Suprapubic skin (tissue), 4 donors: ENCODE results near the gene MYL12B. TPM values are rescaled to one million over a fixed set of nuclear protein-coding genes. Genes with fewer than 3 reads are reported as not detected.
"Not testable (repeated sequence)": the region's sequence is repeated elsewhere in the genome, so short reads cannot be mapped to it uniquely, and the experiment has no call there.

ENCODE experiments used
- DNase-seq, 2 donors: peaks; one replicate each; pipeline ENCODE4 v3.0.0-alpha.2; 2019; ENCODE audit warnings: low spot score in 2 of 2
- H3K27ac ChIP-seq: fragments of 200-600 bp; sonication (generic); one replicate; pipeline ENCODE4 v1.5.1; 2019
- H3K27me3 ChIP-seq: fragments of 200-600 bp; sonication (generic); one replicate; pipeline ENCODE4 v1.5.1; 2019
- H3K36me3 ChIP-seq: fragments of 200-600 bp; sonication (generic); one replicate; pipeline ENCODE4 v1.5.1; 2019
- H3K4me1 ChIP-seq: fragments of 200-600 bp; sonication (generic); one replicate; pipeline ENCODE4 v1.5.1; 2019
- H3K4me3 ChIP-seq: fragments of 200-600 bp; sonication (generic); one replicate; pipeline ENCODE4 v1.5.1; 2019; ENCODE audit warnings: mild to moderate bottlenecking
- H3K9me3 ChIP-seq: fragments of 200-600 bp; sonication (generic); one replicate; pipeline ENCODE4 v1.5.1; 2019
- EP300 ChIP-seq: sonication (generic); formaldehyde crosslinking; IDR thresholded peaks from one replicate; pipeline ENCODE4 v1.6.1; 2017; ENCODE audit warnings: antibody characterized with exemption
- POLR2A ChIP-seq, 2 donors: fragments of 450-650 bp; IDR thresholded peaks; one replicate each; pipeline ENCODE4 v1.6.1; 2017; ENCODE audit warnings: antibody characterized with exemption in 2 of 2, mild to moderate bottlenecking in 2 of 2, moderate library complexity in 2 of 2
- POLR2AphosphoS5 ChIP-seq, 3 donors: sonication (generic); formaldehyde crosslinking; IDR thresholded peaks; one replicate each; pipeline ENCODE4 v1.6.1; 2017; ENCODE audit warnings: antibody characterized with exemption in 3 of 3
- WGBS: methylation state at CpG from one replicate; pipeline ENCODE4 v1.1.5; 2018; 5-methylcytosine and 5-hydroxymethylcytosine counted together
- total RNA-seq, 4 donors: library from RNA; depleted of rRNA; stranded (reverse); fragments of >200 nt; gene quantifications; one replicate each; pipeline ENCODE4 v1.1.0, GENCODE V29; 2016
- TF ChIP-seq, protein P1 (sequence below), 2 donors: fragments of 200-600 bp in 1 of 2; fragments of 450-650 bp in 1 of 2; sonication (generic) in 1 of 2; IDR thresholded peaks; one replicate each; pipeline ENCODE4 v1.5.1; 2016 to 2019; ENCODE audit warnings: antibody characterized with exemption in 2 of 2, mild to moderate bottlenecking in 1 of 2, moderate library complexity in 1 of 2

MYL12B gene
- total RNA-seq, 4 donors from 2014 or later = 182 to 333 (median 295) TPM

DNA sequence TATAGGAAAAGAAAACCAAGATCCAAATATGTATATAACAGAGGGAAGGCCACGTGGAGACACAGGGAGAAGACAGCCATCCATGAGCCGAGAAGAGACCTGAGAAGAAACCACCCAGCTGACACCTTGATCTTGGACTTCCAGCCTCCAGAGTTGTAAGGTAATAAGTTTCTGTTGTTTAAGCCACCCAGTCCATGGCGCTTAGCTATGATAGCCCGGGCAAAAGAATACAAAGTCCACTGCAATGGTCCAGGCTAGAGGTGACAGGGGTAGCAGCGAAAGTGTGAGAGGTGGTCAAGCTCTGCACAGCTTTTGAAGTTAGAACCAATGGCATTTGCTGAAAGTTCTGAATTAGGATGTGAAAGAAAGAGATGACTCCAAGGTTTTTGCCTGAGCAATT is 44.9 kb upstream of the MYL12B start:
- Histone ChIP-seq H3K9me3 (no peaks in the 10 kb centered on the region), H3K36me3 (no peaks in the 10 kb centered on the region), H3K27me3 (no peaks in the 10 kb centered on the region), H3K4me1 (peaks cover 3% of the 10 kb centered on the region), H3K27ac (no peak overlapping the region), H3K4me3 (no peak overlapping the region)
- WGBS = 87% methylated on average over 5 of the region's 5 CpGs
- TF ChIP-seq, protein P1, sequence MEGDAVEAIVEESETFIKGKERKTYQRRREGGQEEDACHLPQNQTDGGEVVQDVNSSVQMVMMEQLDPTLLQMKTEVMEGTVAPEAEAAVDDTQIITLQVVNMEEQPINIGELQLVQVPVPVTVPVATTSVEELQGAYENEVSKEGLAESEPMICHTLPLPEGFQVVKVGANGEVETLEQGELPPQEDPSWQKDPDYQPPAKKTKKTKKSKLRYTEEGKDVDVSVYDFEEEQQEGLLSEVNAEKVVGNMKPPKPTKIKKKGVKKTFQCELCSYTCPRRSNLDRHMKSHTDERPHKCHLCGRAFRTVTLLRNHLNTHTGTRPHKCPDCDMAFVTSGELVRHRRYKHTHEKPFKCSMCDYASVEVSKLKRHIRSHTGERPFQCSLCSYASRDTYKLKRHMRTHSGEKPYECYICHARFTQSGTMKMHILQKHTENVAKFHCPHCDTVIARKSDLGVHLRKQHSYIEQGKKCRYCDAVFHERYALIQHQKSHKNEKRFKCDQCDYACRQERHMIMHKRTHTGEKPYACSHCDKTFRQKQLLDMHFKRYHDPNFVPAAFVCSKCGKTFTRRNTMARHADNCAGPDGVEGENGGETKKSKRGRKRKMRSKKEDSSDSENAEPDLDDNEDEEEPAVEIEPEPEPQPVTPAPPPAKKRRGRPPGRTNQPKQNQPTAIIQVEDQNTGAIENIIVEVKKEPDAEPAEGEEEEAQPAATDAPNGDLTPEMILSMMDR (IDR thresholded peaks at IDR 0.05) = no peak
- TF ChIP-seq EP300 (no peak), POLR2A (IDR thresholded peaks at IDR 0.05) (no peak), POLR2AphosphoS5 (IDR thresholded peaks at IDR 0.05) (no peak)
- no peak for DNase-seq

DNA sequence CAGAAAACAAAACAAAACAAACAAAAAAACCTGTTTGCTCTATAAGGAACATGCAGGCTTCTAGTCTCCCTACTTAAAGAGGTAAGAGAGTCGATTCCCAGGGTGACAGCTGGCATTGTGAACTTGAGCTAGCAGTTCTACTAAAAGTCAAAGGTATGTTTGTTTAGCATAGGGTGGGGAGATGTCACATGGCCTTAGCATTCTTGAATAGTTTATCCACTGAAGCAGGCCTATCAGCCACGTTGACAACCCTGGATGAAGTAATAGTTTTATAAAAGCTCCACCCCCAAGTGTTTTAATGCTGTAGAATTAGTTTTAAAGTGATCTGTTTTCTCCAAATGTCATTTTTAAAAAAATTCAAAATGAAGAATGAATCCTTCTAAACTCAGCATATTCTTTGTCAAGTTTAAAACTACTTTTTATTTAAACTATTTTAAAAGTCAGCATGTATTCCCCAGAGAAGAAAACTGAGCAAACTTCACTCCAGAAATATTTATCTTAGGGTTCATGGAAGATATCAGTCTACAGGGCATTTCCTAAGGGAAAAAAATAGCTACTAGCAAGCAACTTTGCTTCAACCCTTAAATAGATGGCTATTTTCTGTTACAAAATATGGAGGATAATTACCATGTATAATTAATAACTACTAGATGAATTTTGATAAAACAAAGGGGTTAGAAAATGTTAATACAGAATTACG is 43.8 kb upstream of the MYL12B start:
- Histone ChIP-seq H3K4me1 (peaks cover 1% of the 10 kb centered on the region), H3K36me3 (no peaks in the 10 kb centered on the region), H3K4me3 (no peak overlapping the region), H3K27ac (no peak overlapping the region), H3K27me3 (no peaks in the 10 kb centered on the region), H3K9me3 (no peaks in the 10 kb centered on the region)
- no peak for TF ChIP-seq POLR2A (IDR thresholded peaks at IDR 0.05)
- TF ChIP-seq, protein P1 (IDR thresholded peaks at IDR 0.05) = no peak
- no peak for TF ChIP-seq EP300
- TF ChIP-seq POLR2AphosphoS5 (IDR thresholded peaks at IDR 0.05) = no peak
- no peak for DNase-seq
- WGBS = 39% methylated on average over 3 of the region's 3 CpGs

DNA sequence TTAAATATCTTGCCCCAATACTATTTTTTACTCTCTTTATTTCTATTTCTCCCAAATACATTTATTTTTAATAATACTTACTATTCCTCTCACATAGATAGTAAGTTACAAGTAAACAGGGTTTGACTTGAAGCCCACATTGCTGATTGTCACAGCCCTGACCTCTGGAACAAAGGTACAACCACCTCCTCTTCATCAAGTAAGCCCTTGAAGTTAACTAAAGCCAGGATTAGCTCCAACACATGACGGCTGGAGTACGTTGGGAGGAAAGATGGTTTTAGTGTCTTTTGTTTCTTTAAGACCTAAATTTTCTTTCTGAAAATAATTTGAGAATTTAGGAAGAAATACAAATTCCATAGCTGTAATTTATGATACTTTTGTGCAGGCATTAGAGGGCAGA is 43.1 kb upstream of the MYL12B start:
- DNase-seq = no peak
- no peaks in the 10 kb centered on the region for H3K9me3 ChIP-seq
- 96% methylated on average over 2 of the region's 2 CpGs for WGBS
- H3K27ac ChIP-seq = no peak overlapping the region
- no peak overlapping the region for H3K4me3 ChIP-seq
- H3K36me3 ChIP-seq = no peaks in the 10 kb centered on the region
- TF ChIP-seq POLR2AphosphoS5 (IDR thresholded peaks at IDR 0.05) (no peak), POLR2A (IDR thresholded peaks at IDR 0.05) (no peak), EP300 (no peak)
- TF ChIP-seq, protein P1 (IDR thresholded peaks at IDR 0.05) = no peak
- no peaks in the 10 kb centered on the region for H3K27me3 ChIP-seq
- no peaks in the 10 kb centered on the region for H3K4me1 ChIP-seq

DNA sequence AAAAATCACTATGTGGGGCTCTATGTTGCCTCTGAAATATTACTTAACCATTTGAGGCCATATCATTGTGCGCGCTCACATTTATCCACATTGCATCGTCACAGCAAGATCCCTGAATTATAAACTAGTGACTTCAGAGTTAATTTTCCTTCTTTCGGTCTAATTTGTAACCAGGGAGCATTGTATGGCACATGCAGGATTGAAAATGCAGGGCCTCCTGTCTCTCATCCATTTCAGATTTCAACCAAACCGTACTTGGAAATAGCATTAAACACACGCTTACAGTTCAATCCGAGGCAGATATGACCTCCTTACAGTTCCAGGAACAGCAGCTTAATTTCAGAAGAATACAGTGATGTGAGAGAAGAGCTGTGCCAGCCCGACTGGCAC is 42.7 kb upstream of the MYL12B start:
- Histone ChIP-seq H3K27ac (no peak overlapping the region), H3K27me3 (no peaks in the 10 kb centered on the region), H3K4me1 (no peaks in the 10 kb centered on the region), H3K4me3 (no peak overlapping the region), H3K36me3 (no peaks in the 10 kb centered on the region), H3K9me3 (no peaks in the 10 kb centered on the region)
- WGBS = 83% methylated on average over 8 of the region's 8 CpGs
- TF ChIP-seq POLR2AphosphoS5 (IDR thresholded peaks at IDR 0.05) (no peak), EP300 (no peak), POLR2A (IDR thresholded peaks at IDR 0.05) (no peak)
- TF ChIP-seq, protein P1 (IDR thresholded peaks at IDR 0.05) = no peak
- no peak for DNase-seq

DNA sequence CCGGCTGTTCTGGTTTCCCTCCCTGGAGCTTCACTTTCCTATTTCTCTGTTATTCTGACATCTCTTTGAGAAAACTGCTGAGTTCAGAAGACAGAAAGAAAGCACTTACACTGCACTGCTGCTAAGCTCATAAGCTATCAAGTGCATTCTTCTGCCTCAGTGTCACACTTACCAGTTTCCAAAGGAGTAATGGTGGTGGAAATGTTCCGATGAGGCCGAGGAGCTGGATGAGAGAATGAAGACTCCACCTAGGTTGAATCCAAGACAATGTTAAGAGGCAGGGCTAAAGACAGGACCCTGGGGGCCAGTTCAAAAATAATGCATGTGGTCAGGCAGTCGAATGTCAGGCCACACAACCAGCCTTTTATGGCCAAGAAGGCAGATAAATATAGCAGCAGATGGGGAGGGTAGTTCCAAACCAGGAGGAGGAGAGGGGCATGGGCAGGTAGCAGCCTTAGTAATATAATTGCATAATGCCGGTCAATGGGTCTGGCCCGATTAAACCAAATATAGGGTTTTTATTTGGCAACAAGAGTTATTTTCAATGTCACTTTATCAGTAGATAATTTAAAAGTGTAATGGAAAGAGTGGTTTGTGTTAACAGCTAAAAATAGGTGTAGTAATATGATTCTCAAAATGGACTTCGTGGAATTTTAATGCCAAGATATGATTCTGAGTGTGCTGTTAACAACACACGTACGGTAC is 42.1 kb upstream of the MYL12B start, which contains the start of gene MYOM1:
Gene MYOM1, minus strand, starts transcription at position 338 of the 705 bp plus-strand sequence. CDS start 4,745 bp downstream, outside the sequence.
- Histone ChIP-seq H3K36me3 (no peaks in the 10 kb centered on the region), H3K27ac (no peak within 1 kb of the TSS), H3K27me3 (no peaks in the 10 kb centered on the region), H3K4me3 (no peak within 1 kb of the TSS), H3K4me1 (no peaks in the 10 kb centered on the region), H3K9me3 (no peaks in the 10 kb centered on the region)
- no peak for TF ChIP-seq POLR2AphosphoS5 (IDR thresholded peaks at IDR 0.05)
- no peak for TF ChIP-seq POLR2A (IDR thresholded peaks at IDR 0.05)
- TF ChIP-seq EP300 = no peak
- TF ChIP-seq, protein P1 (IDR thresholded peaks at IDR 0.05) = no peak
- WGBS = 84% methylated on average over 9 of the region's 9 CpGs
- no peak for DNase-seq

DNA sequence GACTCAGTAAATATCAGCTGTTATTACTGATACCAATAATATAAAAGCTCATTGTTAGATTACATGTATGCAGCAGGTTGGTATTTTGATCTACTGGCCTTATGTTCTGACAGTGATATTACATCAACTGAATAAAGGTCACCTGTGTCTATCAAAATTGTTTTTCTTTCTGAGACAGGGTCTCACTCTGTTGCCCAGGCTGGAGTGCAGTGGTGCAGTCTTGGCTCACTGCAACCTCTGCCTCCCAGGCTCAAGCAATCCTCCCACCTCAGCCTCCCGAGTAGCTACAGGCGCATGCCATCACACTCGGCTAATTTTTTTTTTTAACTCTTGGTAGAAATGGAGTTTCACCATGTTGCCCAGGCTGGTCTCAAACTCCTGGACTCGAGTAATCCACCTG is 41.1 kb upstream of the MYL12B start:
- H3K4me1 ChIP-seq, H3K36me3 ChIP-seq, H3K27ac ChIP-seq, DNase-seq, H3K9me3 ChIP-seq, H3K4me3 ChIP-seq, H3K27me3 ChIP-seq: not testable (repeated sequence)
- WGBS = 94% methylated on average over 4 of the region's 4 CpGs
